Camera-type eye (tissue), 1 donor: Measurements from ENCODE around the gene F11. TPM values are rescaled to one million over a fixed set of nuclear protein-coding genes. Genes with fewer than 3 reads are reported as not detected.

ENCODE experiments used
- total RNA-seq: library from RNA; depleted of rRNA; stranded (reverse); fragments of >200 nt; gene quantifications from one replicate; pipeline ENCODE4 v1.2.3, GENCODE V29; 2014

The F11 gene
- total RNA-seq, result 0.44 TPM

GRCh38 chr4:186265683-186266652 is at the start of gene F11:
F11 (plus strand) TSS chr4:186266189; CDS start chr4:186267137, 948 bp downstream.

GRCh38 chr4:186227221-186227620 is 38.8 kb upstream of the F11 start, which contains the start of gene KLKB1:
KLKB1 (plus strand) TSS chr4:186227507; CDS start chr4:186228196, 689 bp downstream.

Other genes starting within 250 kb of the F11 start
- gene TLR3, start 197.0 kb upstream of the F11 start, total RNA-seq, result 2.7 TPM
- gene FAM149A, start 161.5 kb upstream of the F11 start, total RNA-seq, result 14.5 TPM
- 38.9 TPM for gene CYP4V2, start 74.6 kb upstream of the F11 start, total RNA-seq
- 2.1 TPM for gene KLKB1, start 38.7 kb upstream of the F11 start, total RNA-seq